GOT3 (cell line): Measurements from ENCODE around the gene GATM.
"Not testable (repeated sequence)": the region's sequence is repeated elsewhere in the genome, so short reads cannot be mapped to it uniquely, and the experiment has no call there.

Source experiments
- DNase-seq: peaks from one replicate; lab custom pipeline; 2025; ENCODE audit warnings: mixed read lengths; lab: John Stamatoyannopoulos, UW

Gene GATM

GRCh38 chr15:45351227-45351626 lies 27.1 kb downstream of the GATM start:
- DNase-seq, result no peak

DNA sequence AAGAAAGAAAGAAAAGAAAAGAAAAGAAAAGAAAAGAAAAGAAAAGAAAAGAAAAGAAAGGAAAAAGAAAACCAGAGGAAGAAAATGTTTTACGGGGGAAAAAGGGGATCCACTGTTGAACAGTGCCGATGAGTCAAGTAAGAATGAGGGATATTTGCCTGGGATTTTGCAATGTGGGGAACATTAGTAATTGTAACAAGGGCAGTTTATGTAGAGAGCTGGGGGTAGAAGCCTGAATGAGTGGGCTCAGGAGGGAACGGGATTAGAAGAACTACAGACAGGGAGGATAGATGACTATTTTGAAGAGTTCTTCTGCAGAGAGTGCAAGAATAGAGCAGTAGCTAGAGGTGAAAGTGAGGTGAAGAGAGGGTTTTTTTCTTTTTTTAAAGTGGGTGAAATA lies 28.7 kb downstream of the GATM start:
- no peak for DNase-seq

- DNase-seq, result no peak
Observed at GRCh38 chr15:45347989-45348388, 30.4 kb downstream of the GATM start.

DNA sequence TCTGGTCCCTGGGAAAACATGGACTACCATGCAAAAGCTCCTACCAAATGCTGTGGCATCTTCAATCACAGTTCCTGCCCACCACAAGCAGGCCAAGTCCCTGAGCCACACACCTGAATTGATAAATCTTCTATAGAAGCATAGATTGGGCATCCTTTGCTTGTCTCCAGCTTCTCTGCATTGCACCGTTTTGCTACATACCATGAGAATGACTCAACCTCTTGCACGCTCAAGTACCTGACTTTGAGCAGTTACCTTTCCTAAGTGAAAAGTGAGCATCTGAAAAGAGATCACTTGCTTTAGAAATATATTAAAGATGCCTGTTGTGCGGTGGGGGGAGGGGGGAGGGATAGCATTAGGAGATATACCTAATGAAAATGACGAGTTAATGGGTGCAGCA lies 31.3 kb downstream of the GATM start:
- DNase-seq, result no peak

DNA sequence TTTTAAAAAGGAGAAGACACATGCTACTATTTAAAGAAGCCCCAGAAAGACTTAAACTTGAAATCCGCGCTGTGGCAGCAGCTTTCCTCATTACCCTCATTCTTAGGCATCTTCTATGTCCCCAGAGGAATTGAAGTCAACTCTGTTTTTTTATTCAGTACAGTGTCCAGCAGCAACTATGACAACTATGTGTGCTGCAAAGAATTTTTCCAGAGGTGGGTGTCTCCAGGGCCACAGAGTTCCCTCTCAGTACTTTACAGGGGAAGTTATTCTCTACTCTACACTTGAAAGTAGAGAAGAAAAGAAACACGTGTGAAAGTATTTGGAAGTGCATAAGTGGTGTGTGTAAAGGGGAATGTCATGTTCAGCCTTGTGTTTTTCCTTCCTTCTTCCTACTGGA lies 32.0 kb downstream of the GATM start:
- DNase-seq, result no peak

DNA sequence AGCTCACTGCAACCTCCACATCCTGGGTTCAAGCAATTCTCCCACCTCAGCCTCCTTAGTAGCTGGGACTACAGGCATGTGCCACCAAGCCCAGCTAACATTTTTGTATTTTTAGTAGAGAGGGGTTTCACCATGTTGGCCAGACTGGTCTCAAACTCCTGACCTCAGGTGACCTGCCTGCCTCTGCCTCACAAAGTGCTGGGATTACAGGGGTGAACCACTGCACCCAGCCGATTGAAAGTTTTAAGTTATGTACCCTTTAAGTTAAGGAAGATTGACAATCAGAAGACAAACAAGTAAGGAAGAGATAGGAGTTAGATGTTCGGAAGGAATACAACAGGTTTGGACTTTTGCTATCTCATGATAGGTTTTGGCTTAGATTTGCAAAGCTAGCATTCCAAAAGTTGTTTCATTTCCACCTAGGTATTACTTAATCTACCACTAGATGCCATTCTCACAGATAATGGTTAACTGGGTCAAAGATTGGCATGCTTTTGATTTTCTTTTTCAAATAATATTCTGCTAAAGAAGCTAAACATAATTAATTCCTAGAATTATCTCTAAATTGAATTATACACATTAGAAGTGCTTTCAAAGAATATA lies 35.0 kb downstream of the GATM start:
- DNase-seq, result no peak

GRCh38 chr15:45341790-45342189 lies 36.6 kb downstream of the GATM start:
- DNase-seq, result no peak

- no peak for DNase-seq
Observed at GRCh38 chr15:45340429-45340828, 37.9 kb downstream of the GATM start.

DNA sequence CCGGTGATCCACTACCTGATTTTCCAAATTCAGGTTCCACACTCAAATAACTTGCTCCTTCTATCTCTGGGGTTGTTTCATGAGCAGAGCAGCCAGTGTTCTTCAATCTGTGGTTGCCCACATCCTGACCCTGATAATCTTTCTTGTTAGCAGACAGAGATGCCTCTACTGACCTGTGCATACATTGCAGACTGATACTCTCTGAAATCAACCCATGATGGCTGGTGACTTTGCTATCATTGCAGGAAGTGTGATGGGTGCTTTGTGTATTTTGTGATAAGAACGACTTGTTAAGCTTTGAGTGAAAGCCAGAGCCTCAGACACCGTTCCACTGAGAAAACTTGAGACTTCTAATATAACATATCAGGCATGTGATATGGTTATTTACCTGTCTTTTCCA lies 39.9 kb downstream of the GATM start:
- no peak for DNase-seq

DNA sequence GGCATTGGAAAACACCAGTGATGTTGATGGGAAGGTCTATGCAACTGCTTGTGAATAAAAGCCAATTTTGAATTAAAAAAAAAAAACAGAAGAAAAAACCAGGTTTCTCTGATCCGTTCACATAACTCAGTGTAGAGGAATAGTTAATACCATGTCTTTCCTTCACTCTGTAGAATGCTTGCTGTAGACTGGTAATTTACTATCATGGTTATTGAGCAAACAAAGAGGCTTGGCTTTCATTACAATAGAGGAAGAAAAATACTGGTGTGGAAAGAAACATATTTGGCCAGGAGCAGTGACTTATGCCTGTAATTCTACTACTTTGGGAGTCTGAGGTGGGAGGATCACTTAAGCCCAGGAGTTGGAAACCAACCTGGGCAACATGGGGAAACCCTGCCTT lies 41.1 kb downstream of the GATM start:
- DNase-seq, result no peak

GRCh38 chr15:45333550-45333949 lies 44.8 kb downstream of the GATM start:
- DNase-seq, result no peak

DNA sequence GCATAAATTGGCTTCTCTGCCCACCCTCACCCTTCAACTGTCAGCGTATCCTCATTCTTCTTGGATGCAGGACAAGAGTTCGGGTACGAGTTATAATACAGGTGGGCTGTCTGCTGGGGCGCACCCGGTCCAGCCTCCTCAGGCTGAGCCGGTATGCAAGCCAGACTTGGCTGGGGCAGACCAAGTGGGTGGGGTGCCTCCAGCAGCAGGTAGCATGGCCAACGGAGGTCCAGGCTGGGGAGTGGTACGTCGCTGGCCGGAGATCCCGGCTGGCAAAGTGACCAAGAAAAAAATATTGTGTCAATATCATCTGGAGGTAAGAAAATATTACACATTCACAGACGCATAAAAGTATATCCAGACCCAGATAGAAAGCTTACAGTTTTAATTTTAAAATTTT lies 45.6 kb downstream of the GATM start:
- DNase-seq, result no peak

DNA sequence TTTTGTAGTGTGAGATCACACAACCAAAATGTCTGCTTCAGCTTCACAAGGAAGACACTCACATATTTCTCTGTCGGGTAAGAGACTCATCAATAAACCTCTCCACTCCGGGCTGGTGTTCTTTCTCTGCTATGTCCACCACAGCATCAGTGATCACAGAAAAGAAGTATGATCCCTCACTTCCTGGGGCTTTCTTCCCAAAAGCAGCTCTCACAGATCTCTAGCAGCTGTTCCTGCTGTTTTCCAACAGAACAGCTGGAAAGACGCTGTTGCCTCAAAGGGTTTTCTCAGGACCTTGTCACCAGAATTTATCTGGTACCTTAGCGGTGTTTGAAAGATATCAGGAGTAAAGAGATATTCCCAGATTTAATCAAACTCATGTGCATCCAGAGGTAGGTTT lies 46.4 kb downstream of the GATM start:
- DNase-seq, result no peak

DNA sequence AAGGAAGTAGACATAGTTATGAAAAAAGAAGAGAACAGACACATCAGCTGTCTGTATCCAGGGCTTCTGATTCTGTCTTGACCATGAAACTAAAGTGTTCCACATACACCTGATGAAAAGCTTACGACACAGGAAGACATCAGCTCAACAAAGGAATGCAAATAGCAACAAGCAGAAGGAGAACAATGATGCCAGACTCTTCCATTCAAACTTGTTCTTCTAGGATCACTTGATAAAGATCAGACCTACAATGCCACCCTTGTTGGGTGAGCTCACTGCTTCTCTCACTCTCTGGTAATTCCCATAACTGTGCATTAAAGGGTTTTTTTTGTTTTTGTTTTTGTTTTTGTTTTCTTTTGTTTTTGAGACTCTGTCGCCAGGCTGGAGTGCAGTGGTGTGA lies 49.7 kb downstream of the GATM start:
- DNase-seq, result no peak

GRCh38 chr15:45326741-45327140 lies 51.6 kb downstream of the GATM start:
- DNase-seq, result no peak

- no peak for DNase-seq
Observed at GRCh38 chr15:45326280-45326679, 52.1 kb downstream of the GATM start.

DNA sequence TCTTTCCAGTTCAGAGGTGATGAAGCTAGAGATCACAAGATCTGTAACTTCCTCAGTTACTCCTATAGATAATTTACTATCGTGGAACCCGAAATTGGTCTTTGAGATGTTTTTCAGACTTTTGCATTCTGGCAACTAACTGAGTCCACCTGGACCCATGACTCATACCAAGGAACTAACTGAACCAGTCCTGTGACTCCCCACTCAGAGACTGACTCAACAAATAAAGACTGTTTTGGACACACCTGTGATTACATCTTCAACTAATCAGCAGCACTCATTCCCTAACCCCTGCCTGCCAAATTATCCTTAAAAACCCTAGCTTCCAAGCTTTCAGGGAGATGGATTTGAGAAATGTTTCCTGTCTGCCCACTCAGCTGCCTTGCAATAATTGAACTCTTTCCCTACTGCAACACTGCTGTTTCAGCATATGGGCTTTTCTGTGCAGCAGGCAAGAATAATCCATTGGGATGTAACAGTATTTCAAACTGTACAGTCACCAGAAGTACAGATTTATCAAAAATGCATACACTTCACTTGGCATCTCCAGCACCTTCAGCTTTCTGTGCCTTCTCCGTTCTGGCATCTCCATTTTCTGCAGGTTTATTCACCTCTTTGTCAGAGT lies 57.7 kb downstream of the GATM start:
- DNase-seq, result no peak

GRCh38 chr15:45319472-45320214 lies 58.7 kb downstream of the GATM start:
- DNase-seq, result no peak

GRCh38 chr15:45314960-45315359 lies 63.4 kb downstream of the GATM start:
- no peak for DNase-seq

DNA sequence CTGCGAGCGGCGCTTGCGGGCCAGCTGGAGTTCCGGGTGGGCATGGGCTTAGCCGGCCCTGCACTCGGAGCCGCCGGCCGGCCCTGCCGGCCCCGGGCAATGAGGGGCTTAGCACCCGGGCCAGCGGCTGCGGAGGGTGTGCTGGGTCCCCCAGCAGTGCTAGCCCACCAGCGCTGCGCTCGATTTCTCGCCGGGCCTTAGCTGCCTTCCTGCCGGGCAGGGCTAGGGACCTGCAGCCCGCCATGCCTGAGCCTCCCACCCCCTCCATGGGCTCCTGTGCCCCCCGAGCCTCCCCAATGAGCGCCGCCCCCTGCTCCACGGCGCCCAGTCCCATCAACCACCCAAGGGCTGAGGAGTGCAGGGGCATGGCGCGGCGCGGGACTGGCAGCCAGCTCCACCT lies 64.2 kb downstream of the GATM start:
- DNase-seq, result not testable (repeated sequence)
